Measurements from ENCODE around the gene SUN5. TPM values are rescaled to one million over a fixed set of nuclear protein-coding genes. Genes with fewer than 3 reads are reported as not detected.

SUN5 gene
- total and polyA plus RNA-seq, 3 donors from 2014 or later, result 19.0 to 59.7 (median 29.1) TPM

DNA sequence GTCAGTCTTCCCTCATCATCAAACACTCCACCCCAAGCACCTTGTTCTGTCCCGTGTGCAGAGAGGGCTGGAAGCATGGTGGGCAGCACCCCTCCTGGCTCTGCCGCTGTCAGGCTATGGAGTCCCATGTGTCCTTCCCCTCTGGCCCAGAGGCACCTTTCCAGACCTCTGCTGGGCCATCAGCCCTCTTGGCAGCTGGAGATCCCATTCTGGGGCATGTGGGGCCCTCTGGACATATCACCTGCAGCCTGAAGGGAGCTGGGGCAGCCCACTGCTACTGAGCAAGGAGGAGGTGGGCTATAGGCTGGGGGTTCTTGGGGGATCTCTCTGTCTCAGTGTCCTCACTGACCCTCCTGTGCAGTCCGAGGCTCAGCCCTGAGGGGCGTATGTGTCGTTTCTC is 42.2 kb downstream of the SUN5 start:
- Histone ChIP-seq H3K36me3 (ENCODE audit: low read depth, missing control alignments) (no peaks in the 10 kb centered on the region), H3K4me1 (no peaks in the 10 kb centered on the region), H3K27me3 (no peaks in the 10 kb centered on the region), H3K9me3 (no peaks in the 10 kb centered on the region), H3K4me3 (no peak overlapping the region), H3K27ac (no peak overlapping the region)
- intact Hi-C loops (cut with DNase I; ENCODE audit: low total_unique reads), result no loop called here
- TF ChIP-seq, protein P1, sequence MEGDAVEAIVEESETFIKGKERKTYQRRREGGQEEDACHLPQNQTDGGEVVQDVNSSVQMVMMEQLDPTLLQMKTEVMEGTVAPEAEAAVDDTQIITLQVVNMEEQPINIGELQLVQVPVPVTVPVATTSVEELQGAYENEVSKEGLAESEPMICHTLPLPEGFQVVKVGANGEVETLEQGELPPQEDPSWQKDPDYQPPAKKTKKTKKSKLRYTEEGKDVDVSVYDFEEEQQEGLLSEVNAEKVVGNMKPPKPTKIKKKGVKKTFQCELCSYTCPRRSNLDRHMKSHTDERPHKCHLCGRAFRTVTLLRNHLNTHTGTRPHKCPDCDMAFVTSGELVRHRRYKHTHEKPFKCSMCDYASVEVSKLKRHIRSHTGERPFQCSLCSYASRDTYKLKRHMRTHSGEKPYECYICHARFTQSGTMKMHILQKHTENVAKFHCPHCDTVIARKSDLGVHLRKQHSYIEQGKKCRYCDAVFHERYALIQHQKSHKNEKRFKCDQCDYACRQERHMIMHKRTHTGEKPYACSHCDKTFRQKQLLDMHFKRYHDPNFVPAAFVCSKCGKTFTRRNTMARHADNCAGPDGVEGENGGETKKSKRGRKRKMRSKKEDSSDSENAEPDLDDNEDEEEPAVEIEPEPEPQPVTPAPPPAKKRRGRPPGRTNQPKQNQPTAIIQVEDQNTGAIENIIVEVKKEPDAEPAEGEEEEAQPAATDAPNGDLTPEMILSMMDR (IDR thresholded peaks at IDR 0.05), result no peak
- TF ChIP-seq POLR2A (IDR thresholded peaks at IDR 0.05), result no peak
- WGBS, 2 donors, result 95 to 100% methylated on average over 3 to 5 of the region's 5 CpGs
- no peak for DNase-seq

DNA sequence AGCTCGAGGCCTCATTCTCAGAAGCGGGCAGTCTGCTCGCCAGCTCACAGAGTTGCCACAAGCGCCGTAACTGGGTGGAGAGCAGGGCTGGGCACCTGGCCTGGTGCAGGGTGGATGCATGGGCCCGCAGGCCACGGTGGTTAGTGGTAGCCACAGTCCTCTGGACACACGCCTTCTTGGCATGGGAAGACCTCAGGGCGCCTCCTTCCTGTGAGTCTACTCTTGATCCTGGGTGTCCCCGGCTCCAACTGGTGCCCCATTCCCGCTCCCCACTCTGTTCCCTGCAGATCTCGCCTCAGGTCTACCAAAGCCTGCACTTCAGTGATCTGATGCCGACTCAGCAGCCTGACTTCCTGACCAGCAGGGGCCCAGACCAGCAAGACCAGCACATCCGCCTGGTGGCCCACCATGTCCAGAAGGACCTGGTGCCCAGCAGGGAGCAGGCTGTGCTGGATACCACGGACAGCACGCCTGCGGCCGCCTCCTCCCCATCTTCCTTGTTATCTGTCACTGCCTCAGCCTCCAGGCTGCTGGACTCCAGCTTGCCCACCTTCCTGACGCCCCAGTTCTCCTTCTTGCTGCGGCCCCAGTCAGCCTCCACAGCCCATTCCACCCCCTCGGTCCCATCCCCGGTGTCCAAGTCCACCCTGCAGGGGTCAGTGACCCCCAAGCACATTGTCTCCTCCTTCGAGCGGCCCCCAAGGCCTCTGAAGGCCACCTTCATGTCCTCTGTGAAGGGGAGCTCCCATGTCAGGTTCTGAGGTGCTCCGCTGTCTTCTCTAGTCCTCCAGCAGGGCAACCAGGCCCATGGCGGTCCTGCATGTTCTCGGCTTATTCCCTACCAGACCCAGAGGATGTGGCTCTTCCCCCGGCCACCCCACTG is 43.1 kb downstream of the SUN5 start:
- TF ChIP-seq, protein P1 (IDR thresholded peaks at IDR 0.05), result no peak
- no peak for TF ChIP-seq POLR2A (IDR thresholded peaks at IDR 0.05)
- Histone ChIP-seq H3K4me3 (no peak overlapping the region), H3K4me1 (no peaks in the 10 kb centered on the region), H3K9me3 (no peaks in the 10 kb centered on the region), H3K27me3 (no peaks in the 10 kb centered on the region), H3K27ac (no peak overlapping the region), H3K36me3 (ENCODE audit: low read depth, missing control alignments) (no peaks in the 10 kb centered on the region)
- DNase-seq, result no peak
- WGBS, 2 donors, result 88% methylated on average over 28 of the region's 28 CpGs
- intact Hi-C loops (cut with DNase I; ENCODE audit: low total_unique reads), result no loop called here

DNA sequence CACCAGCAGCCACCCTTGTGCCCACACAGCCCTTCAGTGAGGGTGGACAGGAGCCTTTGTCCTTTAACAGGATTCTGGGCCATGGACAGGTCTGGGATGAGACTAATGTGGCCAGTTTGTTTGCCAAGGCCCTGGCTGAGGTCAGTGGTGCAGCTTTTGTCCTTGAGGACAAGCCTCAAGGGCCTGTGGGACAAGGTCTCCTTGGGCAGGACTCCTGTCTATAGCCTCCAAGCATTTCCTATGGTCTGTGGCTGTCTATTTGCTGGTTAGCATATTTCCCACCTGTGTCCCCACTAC is 44.1 kb downstream of the SUN5 start:
- no peak overlapping the region for H3K27ac ChIP-seq
- DNase-seq, result no peak
- H3K4me1 ChIP-seq, result no peaks in the 10 kb centered on the region
- no peak overlapping the region for H3K4me3 ChIP-seq
- intact Hi-C loops (cut with DNase I; ENCODE audit: low total_unique reads), result no loop called here
- no peaks in the 10 kb centered on the region for H3K36me3 ChIP-seq (ENCODE audit: low read depth, missing control alignments)
- H3K27me3 ChIP-seq, result no peaks in the 10 kb centered on the region
- TF ChIP-seq, protein P1 (IDR thresholded peaks at IDR 0.05), result no peak
- TF ChIP-seq POLR2A (IDR thresholded peaks at IDR 0.05), result no peak
- H3K9me3 ChIP-seq, result no peaks in the 10 kb centered on the region

DNA sequence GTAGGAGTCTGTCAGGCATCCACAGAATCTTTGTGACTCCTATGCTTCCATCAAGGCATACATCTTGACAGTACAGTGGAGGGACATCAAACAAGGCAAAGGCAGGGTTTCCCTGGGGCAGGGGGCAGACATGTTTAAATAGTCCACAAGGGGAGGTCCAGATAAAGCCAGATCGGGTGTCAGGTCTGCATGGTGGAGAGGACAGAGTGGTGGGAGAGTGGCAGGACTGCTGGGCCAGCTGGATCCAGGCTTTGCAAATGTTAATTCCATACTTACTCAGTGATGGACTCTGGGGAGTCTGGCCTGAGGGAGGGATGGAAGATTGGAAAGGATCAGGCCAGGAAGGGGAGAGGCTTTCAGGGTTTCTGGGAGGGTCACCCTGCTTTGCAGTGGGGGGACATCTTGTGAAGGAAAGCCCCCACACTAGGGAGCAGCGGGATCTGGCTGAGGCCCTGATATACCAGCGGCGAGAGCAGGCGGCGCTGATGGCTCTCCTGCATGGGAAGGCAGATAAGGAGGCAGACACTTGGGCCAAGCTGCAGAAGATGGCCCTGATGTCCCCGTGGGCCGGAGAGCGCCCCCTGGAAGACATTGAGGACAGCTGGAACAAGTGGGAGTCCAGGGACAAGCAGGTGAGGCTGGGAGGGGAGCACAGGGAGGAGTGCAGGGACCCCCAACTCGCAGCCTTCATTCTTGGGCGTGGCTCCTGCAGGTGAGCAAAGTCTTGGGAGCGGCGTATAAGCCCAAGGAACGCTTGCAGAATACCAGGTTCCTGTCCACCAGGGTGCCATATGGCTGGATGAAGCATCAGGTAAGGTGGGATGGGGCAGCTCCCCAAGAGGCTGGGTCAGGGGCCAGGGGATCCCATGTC is 44.6 kb downstream of the SUN5 start:
- 87 to 89% methylated on average over 14 of the region's 14 CpGs for WGBS, 2 donors
- DNase-seq, result no peak
- H3K9me3 ChIP-seq, result no peaks in the 10 kb centered on the region
- H3K4me3 ChIP-seq, result no peak overlapping the region
- H3K36me3 ChIP-seq (ENCODE audit: low read depth, missing control alignments), result no peaks in the 10 kb centered on the region
- no peaks in the 10 kb centered on the region for H3K27me3 ChIP-seq
- no peak overlapping the region for H3K27ac ChIP-seq
- no peaks in the 10 kb centered on the region for H3K4me1 ChIP-seq
- intact Hi-C loops (cut with DNase I; ENCODE audit: low total_unique reads), result no loop called here
- TF ChIP-seq, protein P1 (IDR thresholded peaks at IDR 0.05), result no peak
- no peak for TF ChIP-seq POLR2A (IDR thresholded peaks at IDR 0.05)

All from testis (tissue), 3 donors.